HepG2 (cell line): ENCODE measurements around the gene B3GNT5. TPM values are rescaled to one million over a fixed set of nuclear protein-coding genes. Genes with fewer than 3 reads are reported as not detected.

Experiments
- ATAC-seq: fragments of 200-7000 bp; cut with Tn5 transposase; 3 replicates; pipeline ENCODE4 v1.9.1; 2020; ENCODE audit warnings: mild to moderate bottlenecking, moderate library complexity
- BruUV-seq: library from RNA; stranded (reverse); fragments of 400-500 nt; replicated peaks from 2 replicates; lab custom pipeline; 2021; lab: Mats Ljungman, UMichigan
- CTCF ChIA-PET: fragments of 300-600 bp; formaldehyde crosslinking; extraction: SDS; loops from one replicate; lab custom pipeline; 2021; ENCODE audit warnings: low total read pairs, inconsistent platforms, low intra/inter-chr PET ratio; lab: Yijun Ruan, JAX
- POLR2A ChIA-PET: fragments of 350-600 bp; sonication (Branson Sonifier 250); formaldehyde crosslinking; loops from one replicate; lab custom pipeline; 2020; ENCODE audit warnings: antibody characterized with exemption, inconsistent platforms; lab: Yijun Ruan, JAX
- DNase-seq: peaks from one replicate; pipeline ENCODE4 v3.0.0-alpha.2; 2015; ENCODE audit warnings: low spot score
- FAIRE-seq: peaks from 3 replicates; lab custom pipeline; 2011; peaks lifted over from hg19 to GRCh38; lab: Jason Lieb, UNC
- H2AFZ ChIP-seq: one replicate; pipeline ENCODE4 v1.6.1; 2011; ENCODE audit warnings: low read length, inconsistent platforms
- H3K27ac ChIP-seq: fragments of 300-600 bp; 3 replicates; pipeline ENCODE4 v1.8.0; 2011; ENCODE audit warnings: mixed run types, mild to moderate bottlenecking, mixed read lengths, low read length, inconsistent platforms; ENCODE audit not compliant: insufficient read depth; ENCODE audit errors: extremely low read length
- H3K27me3 ChIP-seq, 2 experiments: fragments of 200-600 bp in 1 of 2; 2 replicates in 1 of 2; 3 replicates in 1 of 2; pipeline versions ENCODE4 v1.6.0 to v1.8.0; 2011; ENCODE audit warnings: low read length in 2 of 2, mild to moderate bottlenecking in 2 of 2, moderate library complexity in 2 of 2, inconsistent platforms in 1 of 2; ENCODE audit not compliant: insufficient read depth in 2 of 2, control insufficient read depth in 1 of 2
- H3K36me3 ChIP-seq, 2 experiments: fragments of 200-600 bp in 1 of 2; replicated peaks in 1 of 2; 2 replicates in 1 of 2; 3 replicates in 1 of 2; pipeline versions ENCODE4 v1.5.1 to v1.8.0; 2011; ENCODE audit warnings: low read length in 2 of 2, inconsistent platforms in 1 of 2; ENCODE audit not compliant: insufficient read depth in 2 of 2, control insufficient read depth in 1 of 2
- H3K4me1 ChIP-seq: 2 replicates; pipeline ENCODE4 v1.5.1; 2012; ENCODE audit warnings: low read length, inconsistent platforms; ENCODE audit not compliant: insufficient read depth
- H3K4me2 ChIP-seq: 2 replicates; pipeline ENCODE4 v1.6.0; 2011; ENCODE audit warnings: low read depth, low read length, inconsistent platforms
- H3K4me3 ChIP-seq, 3 experiments: fragments of 200-600 bp in 1 of 3; sonication (generic), shearing (Covaris generic) in 1 of 3; replicated peaks in 1 of 3; 2 replicates each; pipeline ENCODE4 v1.5.1; 2011 to 2016; ENCODE audit warnings: low read length in 3 of 3, inconsistent platforms in 2 of 3, low read depth in 2 of 3, mild to moderate bottlenecking in 2 of 3, control low read depth in 1 of 3, mixed read lengths in 1 of 3; ENCODE audit not compliant: insufficient read depth in 1 of 3
- H3K79me2 ChIP-seq: one replicate; pipeline ENCODE4 v1.6.1; 2011; ENCODE audit warnings: low read length, inconsistent platforms; ENCODE audit not compliant: insufficient read depth
- H3K9ac ChIP-seq: 2 replicates; pipeline ENCODE4 v1.6.0; 2011; ENCODE audit warnings: mild to moderate bottlenecking, low read depth, low read length, inconsistent platforms; ENCODE audit not compliant: insufficient read depth
- H3K9me3 ChIP-seq: 2 replicates; pipeline ENCODE4 v1.5.1; 2012; ENCODE audit warnings: mild to moderate bottlenecking, low read length
- H4K20me1 ChIP-seq: 2 replicates; pipeline ENCODE4 v1.6.0; 2011; ENCODE audit warnings: inconsistent platforms, mild to moderate bottlenecking, low read length, moderate library complexity; ENCODE audit not compliant: insufficient read depth
- GABPA ChIP-seq, 2 experiments: IDR thresholded peaks; 2 replicates each; pipeline ENCODE4 v1.6.1; 2011 to 2016; ENCODE audit warnings: low read depth in 2 of 2, low read length in 1 of 2, missing biosample characterization in 1 of 2, missing genetic modification characterization in 1 of 2
- MAFK ChIP-seq, 2 experiments: IDR thresholded peaks in 1 of 2; conservative IDR thresholded peaks in 1 of 2; 2 replicates each; pipeline ENCODE4 v1.6.1; 2011; ENCODE audit warnings: improper control_type of control experiment in 2 of 2, low read length in 2 of 2
- MED1 ChIP-seq: sonication (generic); formaldehyde crosslinking; IDR thresholded peaks from 2 replicates; pipeline ENCODE4 v1.4.0; 2020; ENCODE audit warnings: missing genetic modification reagents
- RNF2 ChIP-seq: fragments of 450-650 bp; conservative IDR thresholded peaks from 2 replicates; pipeline ENCODE4 v1.6.1; 2016; ENCODE audit warnings: low read depth
- SRSF4 ChIP-seq: fragments of 200-400 bp; formaldehyde crosslinking; IDR thresholded peaks from one replicate; pipeline ENCODE4 v1.6.1; 2018; ENCODE audit warnings: mild to moderate bottlenecking, low read depth, low read length, moderate library complexity; ENCODE audit not compliant: poor library complexity, severe bottlenecking
- TAF1 ChIP-seq: sonication (generic); formaldehyde crosslinking; IDR thresholded peaks from 2 replicates; pipeline ENCODE4 v1.4.0; 2020; ENCODE audit warnings: missing genetic modification reagents
- ZKSCAN8 ChIP-seq: IDR thresholded peaks from 2 replicates; pipeline ENCODE4 v1.6.1; 2016; ENCODE audit warnings: borderline replicate concordance, missing genetic modification reagents, missing compliant biosample characterization
- ZNF33A ChIP-seq: sonication (generic); formaldehyde crosslinking; IDR thresholded peaks from 2 replicates; pipeline ENCODE4 v1.5.1; 2020; ENCODE audit warnings: missing genetic modification reagents, mild to moderate bottlenecking, moderate library complexity, borderline replicate concordance
- ZNF607 ChIP-seq: sonication (generic); formaldehyde crosslinking; IDR thresholded peaks from 2 replicates; pipeline ENCODE4 v1.5.1; 2020; ENCODE audit warnings: missing genetic modification reagents, mild to moderate bottlenecking, borderline replicate concordance
- ZNF614 ChIP-seq: IDR thresholded peaks from 2 replicates; pipeline ENCODE4 v1.6.1; 2018; ENCODE audit warnings: missing biosample characterization, missing genetic modification reagents, inconsistent platforms, borderline replicate concordance
- ZNF841 ChIP-seq: sonication (generic); formaldehyde crosslinking; IDR thresholded peaks from 2 replicates; pipeline ENCODE4 v1.8.1; 2023; ENCODE audit warnings: missing genetic modification reagents, borderline replicate concordance
- ZSCAN22 ChIP-seq: sonication (generic); formaldehyde crosslinking; IDR thresholded peaks from 2 replicates; pipeline ENCODE4 v1.4.0; 2020; ENCODE audit warnings: mild to moderate bottlenecking, missing genetic modification reagents
- WGBS: methylation state at CpG from one replicate; pipeline ENCODE4 v1.1.6; 2017; ENCODE audit warnings: low lambda C conversion rate; 5-methylcytosine and 5-hydroxymethylcytosine counted together
- in situ Hi-C: cut with HindIII; loops from 2 replicates; pipeline ENCODE4 v1.10.0; 2017; ENCODE audit warnings: low pct_unique_long_range_greater_than_20kb; ENCODE audit not compliant: extremely low pct_ligation_motif_present
- intact Hi-C: fragments of 100-400 bp; cut with micrococcal nuclease; formaldehyde crosslinking; loops from one replicate; pipeline ENCODE4 v1.10.0; 2022; ENCODE audit not compliant: unreplicated experiment
- polyA plus RNA-seq, 8 experiments: library from polyadenylated mRNA; depleted of rRNA in 3 of 8; stranded (reverse) in 7 of 8; unstranded in 1 of 8; fragments of >200 nt; fragmentation: Illumina TruSeq in 4 of 8; extraction: Trizol in 4 of 8; gene quantifications; 2 replicates each; pipeline versions ENCODE4 v1.2.1 to v1.2.3, GENCODE V29; 2011 to 2016; ENCODE audit warnings: low read depth in 4 of 8, missing spikeins in 1 of 8, mixed read lengths in 1 of 8; ENCODE audit not compliant: insufficient read depth in 1 of 8
- total RNA-seq, 5 experiments: library from RNA; depleted of rRNA; stranded (reverse); fragments of >200 nt; fragmentation: Illumina TruSeq; extraction: Trizol; gene quantifications; 2 replicates each; pipeline ENCODE4 v1.2.3, GENCODE V29; 2016; ENCODE audit warnings: low read depth in 1 of 5
- TF ChIP-seq, protein P1 (sequence below): sonication (generic); formaldehyde crosslinking; IDR thresholded peaks from 2 replicates; pipeline ENCODE4 v1.8.1; 2023; ENCODE audit warnings: mild to moderate bottlenecking, missing genetic modification reagents
- TF ChIP-seq, protein P2 (sequence below): sonication (generic); formaldehyde crosslinking; IDR thresholded peaks from 2 replicates; pipeline ENCODE4 v1.8.1; 2023; ENCODE audit warnings: mild to moderate bottlenecking, missing genetic modification reagents
- TF ChIP-seq, protein P3 (sequence below): sonication (generic); formaldehyde crosslinking; IDR thresholded peaks from 2 replicates; pipeline ENCODE4 v1.5.0; 2020; ENCODE audit warnings: missing genetic modification reagents, mild to moderate bottlenecking, borderline replicate concordance
- TF ChIP-seq, protein P4 (sequence below): sonication (generic); formaldehyde crosslinking; IDR thresholded peaks from 2 replicates; pipeline ENCODE4 v1.5.0; 2020; ENCODE audit warnings: missing genetic modification reagents, mild to moderate bottlenecking, borderline replicate concordance

The B3GNT5 gene
- total and polyA plus RNA-seq, 2 of the 13 experiments (the other 11 are each of a cell fraction or from before 2014, with no cell fraction given) = not detected

DNA sequence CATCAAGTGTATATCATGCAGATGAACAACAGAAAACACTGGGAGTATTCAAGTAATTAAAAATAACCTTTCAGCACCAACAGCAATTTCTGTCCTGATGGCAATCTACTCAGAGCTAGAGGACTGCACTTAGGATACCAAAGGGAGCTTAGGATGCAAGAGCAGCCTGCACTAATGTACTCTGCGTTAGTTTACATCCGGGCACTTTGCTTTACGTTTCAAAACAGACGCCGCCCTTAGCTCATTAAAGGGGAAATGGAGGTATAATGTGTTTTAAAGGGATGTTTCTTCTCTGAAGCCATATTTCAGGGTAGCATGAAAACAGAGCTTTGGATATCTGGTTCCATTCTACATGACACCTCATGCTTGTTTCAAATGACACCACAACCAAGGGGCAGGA is 14.0 kb upstream of the B3GNT5 start:
- Histone ChIP-seq H3K4me2 (no peak overlapping the region), H3K27me3 (no peaks in the 10 kb centered on the region), H2AFZ (no peak overlapping the region), H3K27ac (no peak overlapping the region), H3K9ac (no peak overlapping the region), H3K4me1 (no peaks in the 10 kb centered on the region), H3K36me3 (no peaks in the 10 kb centered on the region), H4K20me1 (no peaks in the 10 kb centered on the region), H3K4me3 (no peak overlapping the region), H3K9me3 (peaks cover 15% of the 10 kb centered on the region), H3K79me2 (no peaks in the 10 kb centered on the region)
- in situ Hi-C loops = no loop called here
- FAIRE-seq (no peak), ATAC-seq (no peak), DNase-seq (no peak)
- ChIA-PET CTCF (no interaction called here), POLR2A (no interaction called here)
- BruUV-seq = no TSS peak
- WGBS = 63% methylated on average over 5 of the region's 5 CpGs
- intact Hi-C loops = no loop called here
- TF ChIP-seq MAFK (conservative IDR thresholded peaks at IDR 0.05 in 1 of 2, IDR thresholded peaks at IDR 0.05 in 1 of 2; ENCODE audit: low read length in 2 of 2) (no peak), SRSF4 (no peak), RNF2 (no peak), ZSCAN22 (CRISPR knock-in tag) (no peak), ZNF841 (CRISPR knock-in tag) (no peak), GABPA (IDR thresholded peaks at IDR 0.05; ENCODE audit: low read depth, low read length) (no peak), GABPA (CRISPR knock-in tag; IDR thresholded peaks at IDR 0.05; ENCODE audit: low read depth) (no peak), MED1 (CRISPR knock-in tag) (no peak), TAF1 (CRISPR knock-in tag) (no peak), ZKSCAN8 (CRISPR knock-in tag) (no peak), ZNF33A (no peak), ZNF607 (CRISPR knock-in tag) (no peak), ZNF614 (CRISPR knock-in tag) (no peak)
- TF ChIP-seq, protein P1, sequence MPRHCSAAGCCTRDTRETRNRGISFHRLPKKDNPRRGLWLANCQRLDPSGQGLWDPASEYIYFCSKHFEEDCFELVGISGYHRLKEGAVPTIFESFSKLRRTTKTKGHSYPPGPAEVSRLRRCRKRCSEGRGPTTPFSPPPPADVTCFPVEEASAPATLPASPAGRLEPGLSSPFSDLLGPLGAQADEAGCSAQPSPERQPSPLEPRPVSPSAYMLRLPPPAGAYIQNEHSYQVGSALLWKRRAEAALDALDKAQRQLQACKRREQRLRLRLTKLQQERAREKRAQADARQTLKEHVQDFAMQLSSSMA = no peak
- TF ChIP-seq, protein P2, sequence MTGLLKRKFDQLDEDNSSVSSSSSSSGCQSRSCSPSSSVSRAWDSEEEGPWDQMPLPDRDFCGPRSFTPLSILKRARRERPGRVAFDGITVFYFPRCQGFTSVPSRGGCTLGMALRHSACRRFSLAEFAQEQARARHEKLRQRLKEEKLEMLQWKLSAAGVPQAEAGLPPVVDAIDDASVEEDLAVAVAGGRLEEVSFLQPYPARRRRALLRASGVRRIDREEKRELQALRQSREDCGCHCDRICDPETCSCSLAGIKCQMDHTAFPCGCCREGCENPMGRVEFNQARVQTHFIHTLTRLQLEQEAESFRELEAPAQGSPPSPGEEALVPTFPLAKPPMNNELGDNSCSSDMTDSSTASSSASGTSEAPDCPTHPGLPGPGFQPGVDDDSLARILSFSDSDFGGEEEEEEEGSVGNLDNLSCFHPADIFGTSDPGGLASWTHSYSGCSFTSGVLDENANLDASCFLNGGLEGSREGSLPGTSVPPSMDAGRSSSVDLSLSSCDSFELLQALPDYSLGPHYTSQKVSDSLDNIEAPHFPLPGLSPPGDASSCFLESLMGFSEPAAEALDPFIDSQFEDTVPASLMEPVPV (CRISPR knock-in tag) = no peak
- TF ChIP-seq, protein P3, sequence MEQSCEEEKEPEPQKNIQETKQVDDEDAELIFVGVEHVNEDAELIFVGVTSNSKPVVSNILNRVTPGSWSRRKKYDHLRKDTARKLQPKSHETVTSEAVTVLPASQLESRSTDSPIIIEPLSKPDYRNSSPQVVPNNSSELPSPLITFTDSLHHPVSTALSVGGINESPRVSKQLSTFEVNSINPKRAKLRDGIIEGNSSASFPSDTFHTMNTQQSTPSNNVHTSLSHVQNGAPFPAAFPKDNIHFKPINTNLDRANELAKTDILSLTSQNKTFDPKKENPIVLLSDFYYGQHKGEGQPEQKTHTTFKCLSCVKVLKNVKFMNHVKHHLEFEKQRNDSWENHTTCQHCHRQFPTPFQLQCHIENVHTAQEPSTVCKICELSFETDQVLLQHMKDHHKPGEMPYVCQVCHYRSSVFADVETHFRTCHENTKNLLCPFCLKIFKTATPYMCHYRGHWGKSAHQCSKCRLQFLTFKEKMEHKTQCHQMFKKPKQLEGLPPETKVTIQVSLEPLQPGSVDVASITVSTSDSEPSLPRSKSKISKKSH (CRISPR knock-in tag) = no peak
- TF ChIP-seq, protein P4, sequence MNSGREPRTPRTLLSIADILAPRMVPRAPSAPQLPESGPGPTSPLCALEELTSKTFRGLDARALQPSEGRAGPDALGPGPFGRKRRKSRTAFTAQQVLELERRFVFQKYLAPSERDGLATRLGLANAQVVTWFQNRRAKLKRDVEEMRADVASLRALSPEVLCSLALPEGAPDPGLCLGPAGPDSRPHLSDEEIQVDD (CRISPR knock-in tag) = no peak
